Keratinocyte (primary cell): Measurements from ENCODE around the gene NXN. TPM values are rescaled to one million over a fixed set of nuclear protein-coding genes. Genes with fewer than 3 reads are reported as not detected.

Source experiments
- DNase-seq: peaks from one replicate; pipeline ENCODE4 v3.0.0-alpha.2; 2011; ENCODE audit warnings: low read depth, missing footprints, low spot score
- FAIRE-seq: peaks from 2 replicates; lab custom pipeline; 2011; peaks lifted over from hg19 to GRCh38; lab: Jason Lieb, UNC
- H2AFZ ChIP-seq: 2 replicates; pipeline ENCODE4 v1.6.0; 2012; ENCODE audit warnings: low read length, control low read depth, inconsistent platforms; ENCODE audit not compliant: control insufficient read depth
- H3K27ac ChIP-seq: 2 replicates; pipeline ENCODE4 v1.5.1; 2011; ENCODE audit warnings: low read length; ENCODE audit not compliant: control insufficient read depth, insufficient read depth
- H3K27me3 ChIP-seq: 3 replicates; pipeline ENCODE4 v1.6.0; 2011; ENCODE audit warnings: low read length; ENCODE audit not compliant: control insufficient read depth, insufficient read depth; ENCODE audit errors: extremely low read depth
- H3K36me3 ChIP-seq, 2 experiments: 2 replicates in 1 of 2; 3 replicates in 1 of 2; pipeline ENCODE4 v1.5.1; 2011; ENCODE audit warnings: low read length in 2 of 2, mild to moderate bottlenecking in 1 of 2; ENCODE audit not compliant: control insufficient read depth in 2 of 2, insufficient read depth in 2 of 2; ENCODE audit errors: extremely low read depth in 1 of 2
- H3K4me1 ChIP-seq: 3 replicates; pipeline ENCODE4 v1.5.1; 2011; ENCODE audit warnings: low read length; ENCODE audit not compliant: control insufficient read depth, insufficient read depth; ENCODE audit errors: extremely low read depth
- H3K4me2 ChIP-seq: 3 replicates; pipeline ENCODE4 v1.6.0; 2011; ENCODE audit warnings: low read depth, low read length; ENCODE audit not compliant: control insufficient read depth, insufficient read depth; ENCODE audit errors: extremely low read depth
- H3K4me3 ChIP-seq, 3 experiments: fragments of 200-600 bp in 1 of 3; sonication (generic) in 1 of 3; 2 replicates in 2 of 3; 3 replicates in 1 of 3; pipeline ENCODE4 v1.5.1; 2011 to 2016; ENCODE audit warnings: low read length in 3 of 3, mild to moderate bottlenecking in 3 of 3, control low read depth in 2 of 3, inconsistent platforms in 1 of 3, low read depth in 1 of 3, mixed read lengths in 1 of 3, mixed run types in 1 of 3, moderate library complexity in 1 of 3; ENCODE audit not compliant: control insufficient read depth in 2 of 3, insufficient read depth in 2 of 3; ENCODE audit errors: extremely low read depth in 1 of 3
- H3K79me2 ChIP-seq: 2 replicates; pipeline ENCODE4 v1.6.0; 2012; ENCODE audit warnings: low read length; ENCODE audit not compliant: control insufficient read depth, insufficient read depth
- H3K9ac ChIP-seq: 3 replicates; pipeline ENCODE4 v1.6.0; 2011; ENCODE audit warnings: low read length; ENCODE audit not compliant: control insufficient read depth, insufficient read depth; ENCODE audit errors: extremely low read depth
- H3K9me1 ChIP-seq: 3 replicates; pipeline ENCODE4 v1.6.0; 2011; ENCODE audit warnings: low read length; ENCODE audit not compliant: control insufficient read depth, insufficient read depth; ENCODE audit errors: extremely low read depth
- H3K9me3 ChIP-seq: 2 replicates; pipeline ENCODE4 v1.5.1; 2012; ENCODE audit warnings: low read depth, low read length; ENCODE audit not compliant: control insufficient read depth
- H4K20me1 ChIP-seq: 3 replicates; pipeline ENCODE4 v1.6.0; 2011; ENCODE audit warnings: low read length; ENCODE audit not compliant: control insufficient read depth, insufficient read depth; ENCODE audit errors: extremely low read depth
- EZH2 ChIP-seq: IDR thresholded peaks from one replicate; pipeline ENCODE4 v1.6.1; 2012; ENCODE audit warnings: inconsistent platforms, mild to moderate bottlenecking, low read length, moderate library complexity
- dilution Hi-C: fragments of 300-500 bp; cut with MboI; formaldehyde crosslinking; loops from one replicate; pipeline ENCODE4 v1.7.0; 2020; ENCODE audit warnings: low sequenced_read_pairs; ENCODE audit not compliant: extremely low pct_ligation_motif_present
- polyA plus RNA-seq, 5 experiments: library from polyadenylated mRNA; depleted of rRNA in 3 of 5; stranded (reverse) in 3 of 5; stranded (forward) in 1 of 5; unstranded in 1 of 5; fragments of >200 nt; gene quantifications; 1 replicate in 1 of 5; 2 replicates in 3 of 5; 3 replicates in 1 of 5; pipeline versions ENCODE4 v1.2.1 to v1.2.3, GENCODE V29; 2011 to 2012; ENCODE audit warnings: missing spikeins in 2 of 5, low read depth in 1 of 5, low replicate concordance in 1 of 5
- TF ChIP-seq, protein P1 (sequence below), 3 experiments: IDR thresholded peaks in 1 of 3; conservative IDR thresholded peaks in 1 of 3; optimal IDR thresholded peaks in 1 of 3; 2 replicates in 2 of 3; 3 replicates in 1 of 3; pipeline versions ENCODE3 to v1.5.1; 2011; ENCODE audit warnings: low read length in 3 of 3, mild to moderate bottlenecking in 3 of 3, moderate library complexity in 2 of 3, control low read depth in 1 of 3, inconsistent platforms in 1 of 3; ENCODE audit not compliant: insufficient read depth in 2 of 3; ENCODE audit errors: extremely low read depth in 1 of 3

NXN gene
- polyA plus RNA-seq, 1 donor (not counting 4 experiments of a cell fraction or from before 2014, with no cell fraction given), result 94.4 TPM

GRCh38 chr17:913207-913606, 66.4 kb downstream of the NXN start:
- H3K4me1 ChIP-seq, result peaks cover 24% of the 10 kb centered on the region
- no peaks in the 10 kb centered on the region for H3K27me3 ChIP-seq
- peaks cover 85% of the 10 kb centered on the region for H3K79me2 ChIP-seq
- FAIRE-seq (no peak), DNase-seq (no peak)
- no peaks in the 10 kb centered on the region for H4K20me1 ChIP-seq
- no peak overlapping the region for H3K4me2 ChIP-seq
- H3K27ac ChIP-seq, result no peak overlapping the region
- no peak overlapping the region for H2AFZ ChIP-seq
- H3K36me3 ChIP-seq, result peaks cover 7 to 10% of the 10 kb centered on the region in 2 experiments
- TF ChIP-seq, protein P1, sequence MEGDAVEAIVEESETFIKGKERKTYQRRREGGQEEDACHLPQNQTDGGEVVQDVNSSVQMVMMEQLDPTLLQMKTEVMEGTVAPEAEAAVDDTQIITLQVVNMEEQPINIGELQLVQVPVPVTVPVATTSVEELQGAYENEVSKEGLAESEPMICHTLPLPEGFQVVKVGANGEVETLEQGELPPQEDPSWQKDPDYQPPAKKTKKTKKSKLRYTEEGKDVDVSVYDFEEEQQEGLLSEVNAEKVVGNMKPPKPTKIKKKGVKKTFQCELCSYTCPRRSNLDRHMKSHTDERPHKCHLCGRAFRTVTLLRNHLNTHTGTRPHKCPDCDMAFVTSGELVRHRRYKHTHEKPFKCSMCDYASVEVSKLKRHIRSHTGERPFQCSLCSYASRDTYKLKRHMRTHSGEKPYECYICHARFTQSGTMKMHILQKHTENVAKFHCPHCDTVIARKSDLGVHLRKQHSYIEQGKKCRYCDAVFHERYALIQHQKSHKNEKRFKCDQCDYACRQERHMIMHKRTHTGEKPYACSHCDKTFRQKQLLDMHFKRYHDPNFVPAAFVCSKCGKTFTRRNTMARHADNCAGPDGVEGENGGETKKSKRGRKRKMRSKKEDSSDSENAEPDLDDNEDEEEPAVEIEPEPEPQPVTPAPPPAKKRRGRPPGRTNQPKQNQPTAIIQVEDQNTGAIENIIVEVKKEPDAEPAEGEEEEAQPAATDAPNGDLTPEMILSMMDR (optimal IDR thresholded peaks at IDR 0.05 in 1 of 3, IDR thresholded peaks at IDR 0.05 in 1 of 3, conservative IDR thresholded peaks at IDR 0.05 in 1 of 3; ENCODE audit: extremely low read depth in 1 of 3, insufficient read depth in 2 of 3, low read length in 3 of 3), result no peak
- no peak for TF ChIP-seq EZH2
- dilution Hi-C loops, result no loop called here
- H3K9me1 ChIP-seq, result no peaks in the 10 kb centered on the region
- no peak overlapping the region for H3K4me3 ChIP-seq
- H3K9ac ChIP-seq, result no peak overlapping the region
- H3K9me3 ChIP-seq, result no peaks in the 10 kb centered on the region

DNA sequence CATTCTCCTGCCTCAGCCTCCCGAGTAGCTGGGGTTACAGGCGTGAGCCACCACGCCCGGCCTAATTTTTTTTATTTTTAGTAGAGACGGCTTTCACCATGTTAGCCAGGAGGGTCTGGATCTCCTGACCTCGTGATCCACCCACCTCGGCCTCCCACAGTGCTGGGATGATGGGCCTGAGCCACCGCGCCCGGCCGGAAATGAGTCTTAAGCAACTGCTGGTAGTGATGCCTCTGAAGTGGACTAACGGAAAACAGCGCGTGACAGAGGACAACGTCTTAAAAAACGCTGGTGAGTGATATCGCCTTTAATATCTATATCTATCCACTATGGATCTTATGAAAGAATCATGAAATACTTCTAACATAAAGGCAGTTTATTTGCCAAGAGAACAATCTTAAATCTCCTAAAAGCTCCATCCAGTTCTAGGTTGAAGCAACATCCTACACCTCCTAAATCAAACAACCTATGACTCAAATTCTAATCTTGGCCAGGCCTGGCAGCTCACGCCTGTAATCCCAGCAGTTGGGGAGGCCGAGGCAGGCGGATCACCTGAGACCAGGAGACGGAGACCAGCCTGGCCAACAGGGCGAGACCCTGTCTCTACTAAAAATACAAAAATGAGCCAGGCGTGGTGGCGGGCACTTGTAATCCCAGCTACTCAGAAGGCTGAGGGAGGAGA, 69.8 kb downstream of the NXN start:
- H3K4me3 ChIP-seq, result no peak overlapping the region
- no peaks in the 10 kb centered on the region for H3K9me3 ChIP-seq
- H3K36me3 ChIP-seq, result peaks cover 5 to 10% of the 10 kb centered on the region in 2 experiments
- DNase-seq (no peak), FAIRE-seq (no peak)
- TF ChIP-seq, protein P1 (optimal IDR thresholded peaks at IDR 0.05 in 1 of 3, IDR thresholded peaks at IDR 0.05 in 1 of 3, conservative IDR thresholded peaks at IDR 0.05 in 1 of 3; ENCODE audit: extremely low read depth in 1 of 3, insufficient read depth in 2 of 3, low read length in 3 of 3), result no peak
- TF ChIP-seq EZH2, result no peak
- no peaks in the 10 kb centered on the region for H3K27me3 ChIP-seq
- peaks cover 84% of the 10 kb centered on the region for H3K79me2 ChIP-seq
- H2AFZ ChIP-seq, result no peak overlapping the region
- peak overlapping the region; percentile 8 for H3K27ac ChIP-seq
- dilution Hi-C loops, result no loop called here
- H4K20me1 ChIP-seq, result no peaks in the 10 kb centered on the region
- H3K9ac ChIP-seq, result no peak overlapping the region
- no peak overlapping the region for H3K4me2 ChIP-seq
- no peaks in the 10 kb centered on the region for H3K9me1 ChIP-seq
- H3K4me1 ChIP-seq, result peaks cover 40% of the 10 kb centered on the region
